Fibroblast of the aortic adventitia (primary cell): ENCODE data around the gene NR5A1. TPM values are rescaled to one million over a fixed set of nuclear protein-coding genes. Genes with fewer than 3 reads are reported as not detected.

Experiments used
- DNase-seq: peaks from one replicate; pipeline ENCODE4 v3.0.0-alpha.2; 2010; ENCODE audit warnings: low read depth
- H3K4me3 ChIP-seq: 2 replicates; pipeline ENCODE4 v1.5.1; 2011; ENCODE audit warnings: low read depth, mild to moderate bottlenecking, control low read depth, low read length, moderate library complexity
- CTCF ChIP-seq: IDR thresholded peaks from 2 replicates; pipeline ENCODE4 v1.5.1; 2011; ENCODE audit warnings: mild to moderate bottlenecking, low read length, control low read depth, inconsistent platforms; ENCODE audit not compliant: insufficient read depth
- total RNA-seq: library from RNA; depleted of rRNA; stranded (reverse); fragments of >200 nt; gene quantifications from 2 replicates; pipeline ENCODE4 v1.2.3, GENCODE V29; 2012; ENCODE audit warnings: low replicate concordance

NR5A1 gene
- total RNA-seq, 1 donor, result not detected

- no peak for DNase-seq
- TF ChIP-seq CTCF, result no peak
- no peak overlapping the region for H3K4me3 ChIP-seq
These were observed 38.0 kb downstream of the NR5A1 start for GRCh38 chr9:124469011-124469832.

DNA sequence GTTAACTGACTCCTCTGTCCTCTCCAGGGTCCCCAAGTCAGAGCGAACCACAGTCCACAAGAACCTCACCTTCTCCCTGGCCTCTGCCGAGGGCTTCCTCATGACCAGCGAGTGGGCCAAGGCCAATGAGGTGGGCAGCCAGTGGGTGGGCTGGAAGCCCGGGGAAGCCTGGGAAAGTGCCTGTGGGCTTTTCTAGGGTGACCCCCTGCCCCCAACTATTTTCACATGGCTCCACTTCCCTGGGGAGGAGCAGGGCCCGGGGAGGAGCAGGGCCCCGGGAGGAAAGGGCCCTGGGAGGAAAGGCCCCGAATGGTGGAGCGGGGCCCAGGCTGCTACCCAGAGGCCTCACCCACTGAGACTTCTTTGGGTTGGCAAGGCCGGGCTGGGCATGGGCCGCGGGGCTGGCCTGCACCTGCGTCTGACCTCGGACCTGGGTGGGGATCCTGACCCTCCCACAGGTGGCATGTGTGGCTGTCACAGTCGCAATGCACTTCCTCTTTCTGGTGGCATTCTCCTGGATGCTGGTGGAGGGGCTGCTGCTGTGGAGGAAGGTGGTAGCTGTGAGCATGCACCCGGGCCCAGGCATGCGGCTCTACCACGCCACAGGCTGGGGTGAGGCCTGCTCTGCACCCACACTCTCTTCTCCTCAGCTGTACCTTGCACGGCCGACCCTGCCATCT, 39.0 kb downstream of the NR5A1 start:
- TF ChIP-seq CTCF, result no peak
- no peak overlapping the region for H3K4me3 ChIP-seq
- DNase-seq, result no peak

DNA sequence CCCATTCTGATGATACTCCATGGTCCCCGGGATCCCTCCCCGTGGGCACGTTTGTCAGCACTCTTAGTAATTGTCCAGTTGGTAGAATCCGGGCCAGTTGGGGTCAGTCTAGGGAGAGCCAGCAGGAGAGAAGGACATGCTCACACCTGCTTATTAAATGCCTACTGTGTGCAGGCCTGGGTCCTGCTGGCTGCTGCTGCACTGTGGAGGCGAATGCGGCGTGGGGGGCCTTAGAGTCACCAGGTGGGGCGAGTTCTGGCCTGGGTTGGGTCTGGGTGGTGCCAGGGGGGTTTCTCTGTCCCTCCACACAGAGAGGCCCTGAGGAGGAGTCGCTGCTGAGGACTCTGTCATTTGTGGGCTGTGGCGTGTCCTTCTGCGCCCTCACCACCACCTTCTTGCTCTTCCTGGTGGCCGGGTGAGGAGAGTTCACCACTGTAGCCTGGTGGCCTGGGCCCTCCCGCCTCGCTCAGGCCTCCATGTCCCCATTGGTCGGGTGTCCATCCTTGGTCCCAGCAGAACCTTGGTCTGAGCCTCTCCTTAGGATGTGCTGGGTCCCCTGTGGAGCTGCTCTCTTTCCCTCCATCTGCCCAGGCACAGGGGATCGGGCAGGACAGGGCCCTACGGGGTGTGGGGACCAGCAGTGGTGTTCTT, 39.7 kb downstream of the NR5A1 start:
- DNase-seq, result no peak
- no peak for TF ChIP-seq CTCF
- H3K4me3 ChIP-seq, result no peak overlapping the region

DNA sequence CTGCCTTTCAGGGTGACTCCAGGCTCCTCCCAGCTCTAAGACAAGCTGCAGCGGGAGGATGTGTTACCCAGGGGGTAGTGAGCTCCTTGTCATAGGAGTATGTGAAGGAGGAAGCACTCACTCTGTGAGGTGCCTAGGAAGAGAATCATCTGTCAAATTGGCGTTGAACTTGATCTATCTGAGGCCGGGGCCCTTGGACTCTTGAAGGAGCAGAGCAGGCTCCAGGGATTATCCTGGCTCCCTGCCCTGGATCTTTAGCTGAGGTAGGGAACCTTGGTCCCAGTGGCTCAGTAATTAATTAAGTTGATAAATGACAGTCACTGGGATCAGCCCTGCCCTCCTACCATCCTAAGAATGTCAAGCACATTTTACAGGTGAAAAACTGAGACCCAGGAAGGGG, 41.5 kb downstream of the NR5A1 start:
- no peak overlapping the region for H3K4me3 ChIP-seq
- no peak for DNase-seq
- TF ChIP-seq CTCF, result no peak

- no peak overlapping the region for H3K4me3 ChIP-seq
- no peak for TF ChIP-seq CTCF
- no peak for DNase-seq
These were observed 44.5 kb downstream of the NR5A1 start for GRCh38 chr9:124462739-124463138.

DNA sequence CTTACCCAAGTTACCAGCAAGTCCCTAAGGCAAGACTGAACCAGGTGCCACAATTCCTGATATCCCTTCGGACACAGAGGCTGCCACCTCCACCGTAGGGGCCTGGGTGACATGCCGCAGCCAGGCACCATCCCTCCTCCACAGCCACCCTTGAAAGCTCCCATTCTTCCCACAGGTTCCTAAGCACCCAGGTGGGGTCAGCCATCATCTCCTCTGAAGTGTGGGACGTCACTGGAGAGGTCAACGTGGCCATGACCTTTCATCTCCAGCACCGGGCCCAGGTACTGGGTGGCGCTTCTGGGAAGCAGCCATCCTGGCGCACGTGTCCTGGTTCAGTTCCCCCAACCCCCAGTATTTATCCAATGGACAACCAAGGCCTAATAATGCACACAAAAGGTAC, 48.8 kb downstream of the NR5A1 start:
- no peak for DNase-seq
- H3K4me3 ChIP-seq, result no peak overlapping the region
- TF ChIP-seq CTCF, result no peak
